ENCODE results near the gene PPP1R16B. TPM values are rescaled to one million over a fixed set of nuclear protein-coding genes. Genes with fewer than 3 reads are reported as not detected.

Gene PPP1R16B
- total RNA-seq, 1 donor from 2014 or later: 5.3 TPM

GRCh38 chr20:38836991-38837390 is 31.5 kb downstream of the PPP1R16B start:
- H3K27ac Mint-ChIP-seq (ENCODE audit: unreplicated experiment): no peak overlapping the region
- no peak overlapping the region for H3K4me3 Mint-ChIP-seq (ENCODE audit: unreplicated experiment)
- H3K36me3 Mint-ChIP-seq (ENCODE audit: unreplicated experiment): no peaks in the 10 kb centered on the region
- TF ChIP-seq CTCF (IDR thresholded peaks at IDR 0.05; ENCODE audit: partially characterized antibody, unreplicated experiment): no peak
- DNase-seq: no peak
- no peaks in the 10 kb centered on the region for H3K9me3 Mint-ChIP-seq (ENCODE audit: unreplicated experiment)
- no peaks in the 10 kb centered on the region for H3K27me3 Mint-ChIP-seq (ENCODE audit: unreplicated experiment)
- peaks cover 5% of the 10 kb centered on the region for H3K4me1 Mint-ChIP-seq (ENCODE audit: low read depth, unreplicated experiment)

GRCh38 chr20:38838326-38838725 is 32.8 kb downstream of the PPP1R16B start:
- Mint-ChIP-seq H3K4me3 (ENCODE audit: unreplicated experiment) (no peak overlapping the region), H3K9me3 (ENCODE audit: unreplicated experiment) (no peaks in the 10 kb centered on the region), H3K27me3 (ENCODE audit: unreplicated experiment) (no peaks in the 10 kb centered on the region), H3K27ac (ENCODE audit: unreplicated experiment) (no peak overlapping the region), H3K4me1 (ENCODE audit: low read depth, unreplicated experiment) (peaks cover 5% of the 10 kb centered on the region), H3K36me3 (ENCODE audit: unreplicated experiment) (no peaks in the 10 kb centered on the region)
- DNase-seq: no peak
- no peak for TF ChIP-seq CTCF (IDR thresholded peaks at IDR 0.05; ENCODE audit: partially characterized antibody, unreplicated experiment)

- TF ChIP-seq CTCF (IDR thresholded peaks at IDR 0.05; ENCODE audit: partially characterized antibody, unreplicated experiment): no peak
- Mint-ChIP-seq H3K4me3 (ENCODE audit: unreplicated experiment) (no peak overlapping the region), H3K36me3 (ENCODE audit: unreplicated experiment) (no peaks in the 10 kb centered on the region), H3K27ac (ENCODE audit: unreplicated experiment) (no peak overlapping the region), H3K9me3 (ENCODE audit: unreplicated experiment) (no peaks in the 10 kb centered on the region), H3K27me3 (ENCODE audit: unreplicated experiment) (no peaks in the 10 kb centered on the region), H3K4me1 (ENCODE audit: low read depth, unreplicated experiment) (peaks cover 5% of the 10 kb centered on the region)
- DNase-seq: no peak
Observed at GRCh38 chr20:38839563-38839962, 34.1 kb downstream of the PPP1R16B start.

GRCh38 chr20:38840053-38840893 is 34.8 kb downstream of the PPP1R16B start:
- peak; percentile 35 for DNase-seq
- Mint-ChIP-seq H3K9me3 (ENCODE audit: unreplicated experiment) (no peaks in the 10 kb centered on the region), H3K27me3 (ENCODE audit: unreplicated experiment) (no peaks in the 10 kb centered on the region), H3K27ac (ENCODE audit: unreplicated experiment) (no peak overlapping the region), H3K36me3 (ENCODE audit: unreplicated experiment) (no peaks in the 10 kb centered on the region), H3K4me3 (ENCODE audit: unreplicated experiment) (no peak overlapping the region), H3K4me1 (ENCODE audit: low read depth, unreplicated experiment) (peaks cover 5% of the 10 kb centered on the region)
- no peak for TF ChIP-seq CTCF (IDR thresholded peaks at IDR 0.05; ENCODE audit: partially characterized antibody, unreplicated experiment)

- no peak overlapping the region for H3K4me3 Mint-ChIP-seq (ENCODE audit: unreplicated experiment)
- H3K27ac Mint-ChIP-seq (ENCODE audit: unreplicated experiment): no peak overlapping the region
- peaks cover 5% of the 10 kb centered on the region for H3K4me1 Mint-ChIP-seq (ENCODE audit: low read depth, unreplicated experiment)
- H3K27me3 Mint-ChIP-seq (ENCODE audit: unreplicated experiment): no peaks in the 10 kb centered on the region
- no peaks in the 10 kb centered on the region for H3K9me3 Mint-ChIP-seq (ENCODE audit: unreplicated experiment)
- DNase-seq: no peak
- no peaks in the 10 kb centered on the region for H3K36me3 Mint-ChIP-seq (ENCODE audit: unreplicated experiment)
- TF ChIP-seq CTCF (IDR thresholded peaks at IDR 0.05; ENCODE audit: partially characterized antibody, unreplicated experiment): no peak
Observed at GRCh38 chr20:38840894-38841470, 35.5 kb downstream of the PPP1R16B start.
